GM19193 (cell line): Measurements from ENCODE around the gene PDHA1.

Experiments used
- POLR2A ChIP-seq: IDR thresholded peaks from 4 replicates; pipeline ENCODE4 v1.6.1; 2011; ENCODE audit not compliant: insufficient read depth, insufficient read length; ENCODE audit errors: extremely low read depth

PDHA1 gene

GRCh38 chrX:19361701-19362100, 18.0 kb downstream of the PDHA1 start:
- no peak for TF ChIP-seq POLR2A

GRCh38 chrX:19368576-19368975, 24.8 kb downstream of the PDHA1 start:
- no peak for TF ChIP-seq POLR2A

DNA sequence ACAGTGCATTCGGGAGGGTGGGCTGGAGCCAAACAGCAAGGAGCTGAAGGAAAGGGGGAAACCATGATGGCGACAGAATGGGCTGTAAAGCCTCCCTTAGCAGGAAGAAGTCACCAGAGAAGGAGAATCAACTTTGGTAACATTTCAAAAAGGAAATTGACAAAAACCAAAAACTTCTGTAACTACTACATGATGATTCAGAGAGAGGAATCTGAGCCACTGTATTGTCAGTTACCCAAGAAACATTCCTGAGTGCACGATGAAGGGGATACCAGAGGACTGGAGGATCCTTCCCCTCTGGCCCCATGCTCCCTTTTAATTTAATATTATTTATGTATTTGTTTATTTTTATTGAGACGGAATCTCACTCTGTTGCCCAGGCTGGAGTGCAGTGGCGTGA, 26.3 kb downstream of the PDHA1 start:
- TF ChIP-seq POLR2A = no peak

DNA sequence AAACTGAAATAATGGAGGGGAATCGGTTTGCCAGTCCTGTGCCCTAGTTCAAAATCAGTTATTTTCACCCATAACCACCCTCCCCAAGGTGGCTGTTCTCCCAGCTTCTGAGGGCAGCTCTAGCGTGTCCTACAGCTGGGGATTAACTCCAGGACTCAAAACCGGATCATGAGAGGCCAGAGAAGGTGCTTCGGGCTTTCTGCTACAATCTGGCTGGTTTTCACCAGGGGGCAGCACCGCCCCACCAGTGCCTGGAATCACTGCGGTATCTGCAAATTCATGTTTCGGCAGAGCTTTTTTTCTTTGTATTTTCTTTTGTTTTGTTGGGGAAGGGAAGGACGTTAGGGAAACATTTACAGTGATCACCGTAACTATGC, 28.4 kb downstream of the PDHA1 start:
- no peak for TF ChIP-seq POLR2A

DNA sequence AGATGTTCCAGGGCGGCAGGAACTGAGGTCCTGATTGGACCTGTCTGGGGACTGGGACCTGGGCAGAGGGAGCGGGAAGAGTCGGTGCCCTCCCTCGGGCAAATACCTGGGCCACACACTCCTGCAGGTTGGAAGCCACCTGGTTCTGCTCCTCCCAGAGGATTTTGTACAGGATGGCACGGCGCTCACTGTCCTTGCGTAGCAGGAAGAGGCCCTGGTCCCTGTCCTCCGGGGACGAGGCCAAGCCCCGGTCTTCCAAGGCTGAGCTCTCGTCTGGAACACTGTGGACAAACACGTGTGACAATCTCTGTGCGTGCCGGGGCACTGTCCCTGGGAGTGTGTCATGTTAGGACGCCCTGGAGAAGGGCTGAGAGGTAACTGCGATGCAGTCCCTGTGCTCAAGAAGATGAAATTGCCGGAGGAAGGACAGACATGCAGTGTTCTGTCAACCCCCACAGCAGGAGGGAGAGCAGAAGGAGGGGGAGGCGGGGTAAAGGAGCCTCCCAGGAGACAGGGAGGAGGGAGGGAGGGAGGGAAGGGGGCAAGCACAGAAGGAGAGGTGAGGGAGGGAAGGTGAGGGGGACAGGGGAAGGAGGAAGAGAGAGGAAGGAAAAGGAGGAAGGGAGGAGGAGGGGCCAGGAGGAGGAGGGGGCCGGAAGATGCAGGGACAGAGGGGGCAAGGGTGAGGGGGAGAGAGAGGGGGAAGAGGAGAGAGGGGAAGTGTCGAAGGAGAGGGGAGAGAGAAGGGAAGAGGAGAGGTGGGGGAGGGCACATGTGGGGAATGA, 29.0 kb downstream of the PDHA1 start:
- no peak for TF ChIP-seq POLR2A

DNA sequence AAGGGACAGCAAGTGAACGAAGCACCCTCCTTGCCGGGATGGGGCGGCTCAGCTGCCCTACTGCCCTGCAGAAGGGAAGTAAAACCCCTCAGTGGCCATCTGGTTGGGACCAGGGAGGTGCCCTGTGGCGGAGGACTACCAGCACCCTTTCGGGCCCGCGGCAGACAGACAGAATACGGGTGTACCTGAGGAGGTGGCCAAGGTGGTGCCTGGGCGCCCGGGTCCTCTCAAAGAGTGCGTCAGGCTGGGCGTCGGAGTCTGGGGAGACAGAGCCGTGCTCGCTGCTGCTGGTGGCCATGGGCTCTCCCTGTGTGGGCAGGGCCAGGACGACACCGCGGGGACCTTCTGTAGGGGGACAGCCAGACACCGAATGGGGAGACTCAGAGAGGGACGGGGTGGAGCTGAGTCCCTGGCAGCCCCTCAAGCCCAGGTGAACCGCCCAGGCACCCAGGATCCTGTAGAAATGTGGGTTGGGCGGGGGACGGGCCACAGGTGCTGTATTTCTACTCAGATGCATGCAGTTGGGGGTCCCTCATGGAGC, 29.7 kb downstream of the PDHA1 start:
- no peak for TF ChIP-seq POLR2A

GRCh38 chrX:19375546-19375945, 31.8 kb downstream of the PDHA1 start:
- no peak for TF ChIP-seq POLR2A

- no peak for TF ChIP-seq POLR2A
Measured at GRCh38 chrX:19377799-19378198, 34.1 kb downstream of the PDHA1 start.

- TF ChIP-seq POLR2A = no peak
Measured at GRCh38 chrX:19381326-19381725, 37.6 kb downstream of the PDHA1 start.

- no peak for TF ChIP-seq POLR2A
Measured at GRCh38 chrX:19382555-19383145, 38.9 kb downstream of the PDHA1 start.

DNA sequence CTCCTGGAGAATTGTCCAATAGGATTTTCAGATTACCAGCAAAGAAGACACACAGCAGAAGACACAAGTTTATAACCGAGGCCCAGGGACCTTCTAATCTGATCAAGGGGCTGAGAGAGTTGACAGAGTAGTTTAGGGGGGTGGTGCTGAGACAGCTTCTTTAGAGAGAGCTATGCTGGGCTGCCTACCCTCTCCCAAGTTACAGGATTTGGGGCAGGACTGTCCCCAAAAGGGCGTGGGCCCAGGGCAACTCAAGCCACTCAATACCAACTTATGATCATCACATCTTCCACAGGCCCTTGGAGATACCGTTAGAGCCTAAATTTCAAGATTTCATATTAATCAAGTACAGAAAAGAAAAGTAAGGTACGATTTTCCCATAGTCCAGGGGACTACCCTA, 43.0 kb downstream of the PDHA1 start:
- no peak for TF ChIP-seq POLR2A

GRCh38 chrX:19388064-19388679, 44.4 kb downstream of the PDHA1 start:
- TF ChIP-seq POLR2A = no peak

- TF ChIP-seq POLR2A = no peak
Measured at GRCh38 chrX:19388741-19389140, 45.0 kb downstream of the PDHA1 start.

DNA sequence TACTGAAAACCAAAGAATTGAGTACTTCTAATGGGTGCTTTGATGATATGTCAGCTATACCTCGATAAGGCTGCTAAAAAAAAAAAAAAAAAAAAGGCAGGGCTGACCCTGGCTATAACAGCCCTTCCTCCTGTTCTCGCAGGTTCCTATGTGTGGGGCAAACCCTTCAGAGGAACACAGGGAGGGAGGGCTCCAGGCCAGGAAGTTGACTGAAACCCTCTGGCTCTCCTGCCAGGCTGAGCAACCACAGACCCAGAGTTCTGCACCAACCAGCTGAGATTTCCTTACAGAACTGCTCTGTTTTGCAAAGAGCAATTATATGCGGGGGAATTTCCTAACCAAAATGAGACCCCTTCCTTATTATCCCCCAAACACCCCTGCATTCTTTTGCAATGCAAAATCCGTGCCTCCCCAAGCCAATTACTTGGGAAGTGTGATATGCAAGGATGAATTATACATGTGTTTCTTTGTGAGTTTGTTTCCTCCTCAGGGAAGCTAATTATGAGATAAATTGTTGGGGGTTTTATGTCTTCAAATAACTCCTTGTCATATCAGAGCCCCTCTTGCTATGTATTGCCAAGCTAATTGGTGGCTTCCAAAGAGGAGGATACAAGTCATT, 45.6 kb downstream of the PDHA1 start:
- no peak for TF ChIP-seq POLR2A

GRCh38 chrX:19392078-19392477, 48.4 kb downstream of the PDHA1 start:
- no peak for TF ChIP-seq POLR2A

- no peak for TF ChIP-seq POLR2A
Measured at GRCh38 chrX:19392703-19393102, 49.0 kb downstream of the PDHA1 start.

DNA sequence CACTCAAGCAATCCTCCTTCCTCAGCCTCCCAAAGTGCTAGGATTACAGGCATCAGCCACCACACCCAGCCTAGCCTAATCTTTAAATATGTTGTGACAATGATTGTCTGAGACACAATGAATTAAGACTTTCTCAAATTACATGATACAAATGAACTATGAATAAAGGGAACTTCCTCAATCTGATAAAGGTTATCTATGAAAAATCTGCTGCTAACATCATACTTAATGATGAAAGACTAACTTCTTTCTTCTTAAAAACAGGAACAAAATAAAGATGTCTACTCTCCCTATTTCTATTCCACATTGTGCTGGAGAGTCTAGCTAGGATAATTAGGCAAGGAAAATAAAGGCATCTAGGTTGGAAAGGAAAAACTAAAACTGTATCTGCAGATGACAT, 60.0 kb downstream of the PDHA1 start:
- TF ChIP-seq POLR2A = no peak
